K562 (cell line): Measurements from ENCODE around the gene BARX2. TPM values are rescaled to one million over a fixed set of nuclear protein-coding genes. Genes with fewer than 3 reads are reported as not detected.

Experiments
- ATAC-seq: fragments of 200-7000 bp; cut with Tn5 transposase; 3 replicates; pipeline ENCODE4 v1.9.1; 2020; ENCODE audit warnings: moderate library complexity
- BruUV-seq: library from RNA; stranded (reverse); fragments of 400-500 nt; replicated peaks from 2 replicates; lab custom pipeline; 2021; lab: Mats Ljungman, UMichigan
- CTCF ChIA-PET: fragments of 300-600 bp; formaldehyde crosslinking; extraction: SDS; loops from one replicate; lab custom pipeline; 2021; ENCODE audit warnings: low intra/inter-chr PET ratio; lab: Yijun Ruan, JAX
- POLR2A ChIA-PET: fragments of 300-600, 350-650 bp; sonication (Branson Sonifier 250); formaldehyde crosslinking; extraction: SDS; loops from one replicate; lab custom pipeline; 2021; ENCODE audit warnings: antibody characterized with exemption, inconsistent platforms; lab: Yijun Ruan, JAX
- DNase-seq, 4 experiments: peaks; one replicate each; pipeline versions ENCODE4 v3.0.0 to v3.0.0-alpha.2; 2011 to 2018; ENCODE audit warnings: low spot score in 3 of 4, mixed read lengths in 3 of 4; ENCODE audit errors: extremely low read depth in 1 of 4
- FAIRE-seq: peaks from 2 replicates; lab custom pipeline; 2011; peaks lifted over from hg19 to GRCh38; lab: Jason Lieb, UNC
- H2AFZ ChIP-seq: 2 replicates; pipeline ENCODE4 v1.6.0; 2011; ENCODE audit warnings: low read depth, low read length, control low read depth, inconsistent platforms
- H3K27ac ChIP-seq: fragments of 200-600 bp; 3 replicates; pipeline ENCODE4 v1.8.0; 2011; ENCODE audit warnings: low read depth, mild to moderate bottlenecking, control low read depth, inconsistent platforms, low read length, moderate library complexity, mixed read lengths; ENCODE audit errors: extremely low read depth
- H3K27me3 ChIP-seq, 2 experiments: fragments of 300-600 bp in 1 of 2; 2 replicates in 1 of 2; 3 replicates in 1 of 2; pipeline versions ENCODE4 v1.6.0 to v1.8.0; 2011; ENCODE audit warnings: inconsistent platforms in 2 of 2, low read length in 2 of 2, mild to moderate bottlenecking in 1 of 2, mixed read lengths in 1 of 2, moderate library complexity in 1 of 2; ENCODE audit not compliant: control insufficient read depth in 2 of 2, insufficient read depth in 2 of 2
- H3K36me3 ChIP-seq: fragments of 300-600 bp; 3 replicates; pipeline ENCODE4 v1.8.0; 2011; ENCODE audit warnings: mild to moderate bottlenecking, low read length, inconsistent platforms; ENCODE audit not compliant: control insufficient read depth, insufficient read depth
- H3K4me1 ChIP-seq, 2 experiments: fragments of 200-600 bp in 1 of 2; replicated peaks in 1 of 2; 2 replicates in 1 of 2; 3 replicates in 1 of 2; pipeline versions ENCODE4 v1.5.1 to v1.8.0; 2011; ENCODE audit warnings: inconsistent platforms in 2 of 2, low read length in 2 of 2, mild to moderate bottlenecking in 1 of 2, mixed read lengths in 1 of 2, moderate library complexity in 1 of 2; ENCODE audit not compliant: control insufficient read depth in 2 of 2, insufficient read depth in 2 of 2
- H3K4me2 ChIP-seq: 2 replicates; pipeline ENCODE4 v1.6.1; 2011; ENCODE audit warnings: low read length, control low read depth, inconsistent platforms, mixed read lengths; ENCODE audit not compliant: insufficient read depth
- H3K4me3 ChIP-seq: fragments of 200-600 bp; sonication (generic), shearing (Covaris generic); 2 replicates; pipeline ENCODE4 v1.5.1; 2016; ENCODE audit warnings: control low read depth, inconsistent platforms
- H3K79me2 ChIP-seq: fragments of 200-600 bp; 3 replicates; pipeline ENCODE4 v1.8.0; 2011; ENCODE audit warnings: low read length, inconsistent platforms; ENCODE audit not compliant: control insufficient read depth, insufficient read depth
- H3K9ac ChIP-seq, 2 experiments: 2 replicates each; pipeline versions ENCODE4 v1.6.0 to v1.6.1; 2011; ENCODE audit warnings: low read depth in 2 of 2, low read length in 2 of 2, control low read depth in 1 of 2, inconsistent platforms in 1 of 2, mild to moderate bottlenecking in 1 of 2, mixed read lengths in 1 of 2; ENCODE audit not compliant: insufficient read depth in 1 of 2
- H3K9me1 ChIP-seq: one replicate; pipeline ENCODE4 v1.6.0; 2011; ENCODE audit warnings: inconsistent platforms, mild to moderate bottlenecking, low read length, moderate library complexity; ENCODE audit not compliant: control insufficient read depth, insufficient read depth
- H3K9me3 ChIP-seq: replicated peaks from 2 replicates; pipeline ENCODE4 v1.5.1; 2011; ENCODE audit warnings: low read depth, low read length, inconsistent platforms; ENCODE audit not compliant: control insufficient read depth, insufficient read depth
- H4K20me1 ChIP-seq: replicated peaks from 2 replicates; pipeline ENCODE4 v1.6.1; 2011; ENCODE audit warnings: low read length, inconsistent platforms, mixed read lengths; ENCODE audit not compliant: control insufficient read depth, insufficient read depth
- BRD4 ChIP-seq: fragments of 200-600 bp; sonication (generic); IDR thresholded peaks from 2 replicates; pipeline ENCODE4 v1.6.1; 2017; ENCODE audit warnings: inconsistent platforms
- CBX8 ChIP-seq: fragments of 200-600 bp; sonication (generic); IDR thresholded peaks from 2 replicates; pipeline ENCODE4 v1.6.1; 2012; ENCODE audit warnings: borderline replicate concordance, mixed run types, low read depth, mild to moderate bottlenecking, moderate library complexity, mixed read lengths, low read length, control low read depth, inconsistent platforms; ENCODE audit not compliant: poor library complexity, severe bottlenecking; ENCODE audit errors: extremely low read depth
- EP400 ChIP-seq: fragments of 450-650 bp; IDR thresholded peaks from 2 replicates; pipeline ENCODE4 v1.6.1; 2017; ENCODE audit warnings: antibody characterized with exemption, mild to moderate bottlenecking, moderate library complexity
- NCOA1 ChIP-seq: fragments of 450-650 bp; IDR thresholded peaks from 2 replicates; pipeline ENCODE4 v1.6.1; 2016; ENCODE audit warnings: low read depth
- NFE2L1 ChIP-seq: fragments of 450-650 bp; IDR thresholded peaks from 2 replicates; pipeline ENCODE4 v1.6.1; 2016; ENCODE audit warnings: missing genetic modification characterization, low read depth, mild to moderate bottlenecking, missing compliant biosample characterization, moderate library complexity, borderline replicate concordance
- RBBP5 ChIP-seq: fragments of 200-600 bp; sonication (generic); IDR thresholded peaks from 2 replicates; pipeline ENCODE4 v1.6.1; 2012; ENCODE audit warnings: borderline replicate concordance, mild to moderate bottlenecking, low read length, control low read depth, inconsistent platforms; ENCODE audit not compliant: insufficient read depth, poor library complexity, severe bottlenecking
- RNF2 ChIP-seq: sonication (generic); IDR thresholded peaks from 2 replicates; pipeline ENCODE4 v1.6.1; 2016
- ZC3H8 ChIP-seq: fragments of 450-650 bp; IDR thresholded peaks from 2 replicates; pipeline ENCODE4 v1.6.1; 2017
- ZFP36 ChIP-seq: fragments of 150-350 bp; IDR thresholded peaks from 2 replicates; pipeline ENCODE4 v1.6.1; 2018; ENCODE audit warnings: low read length, low read depth; ENCODE audit not compliant: partially characterized antibody
- in situ Hi-C: fragments of 300-500 bp; cut with MboI; formaldehyde crosslinking; loops from 4 replicates; pipeline ENCODE4 v1.15.0; 2018; ENCODE audit warnings: inconsistent platforms, mixed read lengths
- intact Hi-C: fragments of 100-400 bp; cut with micrococcal nuclease; formaldehyde crosslinking; loops from 2 replicates; pipeline ENCODE4 v1.14.2; 2022
- polyA plus RNA-seq, 8 experiments: library from polyadenylated mRNA; depleted of rRNA in 4 of 8; stranded (reverse) in 5 of 8; unstranded in 3 of 8; fragments of >200 nt; fragmentation: Nextera tagmentation in 2 of 8; fragmentation: Illumina TruSeq in 1 of 8; extraction: Ambion mirVana in 2 of 8; extraction: Trizol in 1 of 8; gene quantifications; 2 replicates each; pipeline versions ENCODE4 v1.2.1 to v1.2.3, GENCODE V29; 2011 to 2014; ENCODE audit warnings: inconsistent platforms in 1 of 8, missing spikeins in 1 of 8
- total RNA-seq, 7 experiments: library from RNA; depleted of rRNA in 6 of 7; stranded (reverse); fragments of >200 nt in 6 of 7; fragmentation: Illumina TruSeq in 2 of 7; extraction: Trizol in 2 of 7; gene quantifications; 2 replicates each; pipeline versions ENCODE4 v1.2.1 to v1.2.3, GENCODE V29; 2011 to 2021; ENCODE audit warnings: low replicate concordance in 1 of 7
- TF ChIP-seq, protein P1 (sequence below): fragments of 450-650 bp; formaldehyde crosslinking; IDR thresholded peaks from 2 replicates; pipeline ENCODE4 v1.4.0; 2022; ENCODE audit warnings: mild to moderate bottlenecking, moderate library complexity
- TF ChIP-seq, protein P2 (sequence below): sonication (generic); formaldehyde crosslinking; IDR thresholded peaks from 2 replicates; pipeline ENCODE4 v1.8.0; 2022; ENCODE audit warnings: mild to moderate bottlenecking, missing genetic modification reagents
- TF ChIP-seq, protein P3 (sequence below): fragments of 150-350 bp; conservative IDR thresholded peaks from 2 replicates; pipeline ENCODE4 v1.6.1; 2014; ENCODE audit warnings: low read length
- TF ChIP-seq, protein P4 (sequence below), 3 experiments: IDR thresholded peaks in 2 of 3; conservative IDR thresholded peaks in 1 of 3; 2 replicates each; pipeline ENCODE4 v1.5.1; 2011 to 2012; ENCODE audit warnings: low read length in 3 of 3, mild to moderate bottlenecking in 3 of 3, control low read depth in 2 of 3, improper control_type of control experiment in 1 of 3, inconsistent platforms in 1 of 3, low read depth in 1 of 3, mixed read lengths in 1 of 3, moderate library complexity in 1 of 3; ENCODE audit not compliant: insufficient read depth in 2 of 3
- TF ChIP-seq, protein P5 (sequence below), 2 experiments: fragments of 450-650 bp; conservative IDR thresholded peaks; 2 replicates each; pipeline ENCODE4 v1.6.1; 2017; ENCODE audit warnings: mild to moderate bottlenecking in 2 of 2, moderate library complexity in 2 of 2

Gene BARX2
- total and polyA plus RNA-seq, 9 of the 15 experiments (the other 6 are each of a cell fraction or from before 2014, with no cell fraction given): not detected

DNA sequence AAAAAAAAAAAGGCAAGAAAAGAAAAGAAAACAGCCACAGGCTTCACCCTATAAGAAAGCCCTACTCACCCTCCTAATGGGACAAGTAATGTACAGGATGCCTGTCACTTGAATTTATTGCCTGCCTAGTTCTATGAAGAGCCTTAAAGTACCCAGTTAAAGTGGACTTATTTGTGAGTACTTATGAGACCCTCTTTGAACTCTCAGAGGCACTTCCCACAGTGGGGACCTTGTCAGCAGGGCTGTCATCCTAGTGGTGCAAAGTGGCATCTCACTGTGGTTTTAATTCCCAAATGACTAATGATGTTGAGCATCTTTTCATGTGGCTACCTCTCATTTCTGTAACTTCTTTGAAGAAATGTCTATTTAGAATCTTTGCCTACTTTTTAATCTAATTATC, 41.8 kb upstream of the BARX2 start:
- BruUV-seq: no TSS peak
- ChIA-PET POLR2A (no interaction called here), CTCF (no interaction called here)
- no peaks in the 10 kb centered on the region for H3K9me1 ChIP-seq
- H4K20me1 ChIP-seq: no peaks in the 10 kb centered on the region
- in situ Hi-C loops (no loop called here), intact Hi-C loops (loop anchor here (10.0 kb wide), 1 partner anchor 379 kb away; no protein-coding TSS in a partner anchor)
- no peak overlapping the region for H3K27ac ChIP-seq
- no peaks in the 10 kb centered on the region for H3K9me3 ChIP-seq
- no peak overlapping the region for H3K4me3 ChIP-seq
- no peak for DNase-seq
- TF ChIP-seq RBBP5: no peak
- TF ChIP-seq, protein P1, sequence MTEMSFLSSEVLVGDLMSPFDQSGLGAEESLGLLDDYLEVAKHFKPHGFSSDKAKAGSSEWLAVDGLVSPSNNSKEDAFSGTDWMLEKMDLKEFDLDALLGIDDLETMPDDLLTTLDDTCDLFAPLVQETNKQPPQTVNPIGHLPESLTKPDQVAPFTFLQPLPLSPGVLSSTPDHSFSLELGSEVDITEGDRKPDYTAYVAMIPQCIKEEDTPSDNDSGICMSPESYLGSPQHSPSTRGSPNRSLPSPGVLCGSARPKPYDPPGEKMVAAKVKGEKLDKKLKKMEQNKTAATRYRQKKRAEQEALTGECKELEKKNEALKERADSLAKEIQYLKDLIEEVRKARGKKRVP: no peak
- no peak for TF ChIP-seq ZC3H8
- TF ChIP-seq, protein P2, sequence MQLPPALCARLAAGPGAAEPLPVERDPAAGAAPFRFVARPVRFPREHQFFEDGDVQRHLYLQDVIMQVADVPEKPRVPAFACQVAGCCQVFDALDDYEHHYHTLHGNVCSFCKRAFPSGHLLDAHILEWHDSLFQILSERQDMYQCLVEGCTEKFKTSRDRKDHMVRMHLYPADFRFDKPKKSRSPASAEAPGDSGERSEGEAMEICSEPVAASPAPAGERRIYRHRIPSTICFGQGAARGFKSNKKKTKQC (CRISPR knock-in tag): no peak
- TF ChIP-seq ZFP36: no peak
- no peak for TF ChIP-seq CBX8
- no peak for TF ChIP-seq EP400
- TF ChIP-seq NFE2L1: no peak
- TF ChIP-seq, protein P3, sequence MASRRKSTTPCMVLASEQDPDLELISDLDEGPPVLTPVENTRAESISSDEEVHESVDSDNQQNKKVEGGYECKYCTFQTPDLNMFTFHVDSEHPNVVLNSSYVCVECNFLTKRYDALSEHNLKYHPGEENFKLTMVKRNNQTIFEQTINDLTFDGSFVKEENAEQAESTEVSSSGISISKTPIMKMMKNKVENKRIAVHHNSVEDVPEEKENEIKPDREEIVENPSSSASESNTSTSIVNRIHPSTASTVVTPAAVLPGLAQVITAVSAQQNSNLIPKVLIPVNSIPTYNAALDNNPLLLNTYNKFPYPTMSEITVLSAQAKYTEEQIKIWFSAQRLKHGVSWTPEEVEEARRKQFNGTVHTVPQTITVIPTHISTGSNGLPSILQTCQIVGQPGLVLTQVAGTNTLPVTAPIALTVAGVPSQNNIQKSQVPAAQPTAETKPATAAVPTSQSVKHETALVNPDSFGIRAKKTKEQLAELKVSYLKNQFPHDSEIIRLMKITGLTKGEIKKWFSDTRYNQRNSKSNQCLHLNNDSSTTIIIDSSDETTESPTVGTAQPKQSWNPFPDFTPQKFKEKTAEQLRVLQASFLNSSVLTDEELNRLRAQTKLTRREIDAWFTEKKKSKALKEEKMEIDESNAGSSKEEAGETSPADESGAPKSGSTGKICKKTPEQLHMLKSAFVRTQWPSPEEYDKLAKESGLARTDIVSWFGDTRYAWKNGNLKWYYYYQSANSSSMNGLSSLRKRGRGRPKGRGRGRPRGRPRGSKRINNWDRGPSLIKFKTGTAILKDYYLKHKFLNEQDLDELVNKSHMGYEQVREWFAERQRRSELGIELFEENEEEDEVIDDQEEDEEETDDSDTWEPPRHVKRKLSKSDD: no peak
- TF ChIP-seq NCOA1: no peak
- TF ChIP-seq RNF2: no peak
- no peak for TF ChIP-seq BRD4
- TF ChIP-seq, protein P4, sequence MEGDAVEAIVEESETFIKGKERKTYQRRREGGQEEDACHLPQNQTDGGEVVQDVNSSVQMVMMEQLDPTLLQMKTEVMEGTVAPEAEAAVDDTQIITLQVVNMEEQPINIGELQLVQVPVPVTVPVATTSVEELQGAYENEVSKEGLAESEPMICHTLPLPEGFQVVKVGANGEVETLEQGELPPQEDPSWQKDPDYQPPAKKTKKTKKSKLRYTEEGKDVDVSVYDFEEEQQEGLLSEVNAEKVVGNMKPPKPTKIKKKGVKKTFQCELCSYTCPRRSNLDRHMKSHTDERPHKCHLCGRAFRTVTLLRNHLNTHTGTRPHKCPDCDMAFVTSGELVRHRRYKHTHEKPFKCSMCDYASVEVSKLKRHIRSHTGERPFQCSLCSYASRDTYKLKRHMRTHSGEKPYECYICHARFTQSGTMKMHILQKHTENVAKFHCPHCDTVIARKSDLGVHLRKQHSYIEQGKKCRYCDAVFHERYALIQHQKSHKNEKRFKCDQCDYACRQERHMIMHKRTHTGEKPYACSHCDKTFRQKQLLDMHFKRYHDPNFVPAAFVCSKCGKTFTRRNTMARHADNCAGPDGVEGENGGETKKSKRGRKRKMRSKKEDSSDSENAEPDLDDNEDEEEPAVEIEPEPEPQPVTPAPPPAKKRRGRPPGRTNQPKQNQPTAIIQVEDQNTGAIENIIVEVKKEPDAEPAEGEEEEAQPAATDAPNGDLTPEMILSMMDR (IDR thresholded peaks at IDR 0.05 in 2 of 3, conservative IDR thresholded peaks at IDR 0.05 in 1 of 3; ENCODE audit: insufficient read depth in 2 of 3, low read depth in 1 of 3, low read length in 3 of 3): no peak
- TF ChIP-seq, protein P5, sequence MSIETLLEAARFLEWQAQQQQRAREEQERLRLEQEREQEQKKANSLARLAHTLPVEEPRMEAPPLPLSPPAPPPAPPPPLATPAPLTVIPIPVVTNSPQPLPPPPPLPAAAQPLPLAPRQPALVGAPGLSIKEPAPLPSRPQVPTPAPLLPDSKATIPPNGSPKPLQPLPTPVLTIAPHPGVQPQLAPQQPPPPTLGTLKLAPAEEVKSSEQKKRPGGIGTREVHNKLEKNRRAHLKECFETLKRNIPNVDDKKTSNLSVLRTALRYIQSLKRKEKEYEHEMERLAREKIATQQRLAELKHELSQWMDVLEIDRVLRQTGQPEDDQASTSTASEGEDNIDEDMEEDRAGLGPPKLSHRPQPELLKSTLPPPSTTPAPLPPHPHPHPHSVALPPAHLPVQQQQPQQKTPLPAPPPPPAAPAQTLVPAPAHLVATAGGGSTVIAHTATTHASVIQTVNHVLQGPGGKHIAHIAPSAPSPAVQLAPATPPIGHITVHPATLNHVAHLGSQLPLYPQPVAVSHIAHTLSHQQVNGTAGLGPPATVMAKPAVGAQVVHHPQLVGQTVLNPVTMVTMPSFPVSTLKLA (conservative IDR thresholded peaks at IDR 0.05): no peak
- H3K79me2 ChIP-seq: no peaks in the 10 kb centered on the region
- H2AFZ ChIP-seq: no peak overlapping the region
- ATAC-seq: no peak; the same call in 2 of the 3 replicates
- no peak overlapping the region for H3K4me2 ChIP-seq
- H3K27me3 ChIP-seq: no peaks in the 10 kb centered on the region
- no peak for FAIRE-seq
- no peak overlapping the region for H3K9ac ChIP-seq
- H3K36me3 ChIP-seq: no peaks in the 10 kb centered on the region
- H3K4me1 ChIP-seq: no peaks in the 10 kb centered on the region
